HG03460 (cell line): ENCODE data around the gene PDE9A.
"Not testable (repeated sequence)": the region's sequence is repeated elsewhere in the genome, so short reads cannot be mapped to it uniquely, and the experiment has no call there.

Experiments
- ATAC-seq: cut with Tn5 transposase; IDR thresholded peaks from one replicate; pipeline ENCODE4 v1.9.1; 2021; ENCODE audit not compliant: unreplicated experiment

Gene PDE9A

GRCh38 chr21:42624095-42624790 is 29.2 kb upstream of the PDE9A start:
- ATAC-seq, result no peak

- no peak for ATAC-seq
These were observed 28.5 kb upstream of the PDE9A start for GRCh38 chr21:42624936-42625335.

DNA sequence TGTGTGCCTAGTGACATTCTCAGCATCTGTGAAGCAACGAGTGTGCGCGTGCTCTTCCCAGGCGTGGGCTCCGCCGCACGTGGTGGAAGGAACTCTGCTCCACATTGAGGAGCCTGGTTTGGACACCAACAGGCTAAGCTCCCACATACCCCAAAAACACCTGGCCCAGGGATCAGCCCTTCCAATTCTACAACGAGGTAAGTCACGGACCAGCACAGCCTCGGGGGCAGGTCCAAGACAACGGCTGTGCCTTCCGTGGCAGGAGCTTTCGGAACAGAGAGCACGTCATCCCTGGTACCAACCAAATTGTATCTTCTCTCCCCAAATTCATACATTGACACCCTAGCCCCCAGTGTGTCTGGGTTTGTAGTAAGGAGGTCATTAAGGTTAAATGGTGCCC is 27.2 kb upstream of the PDE9A start:
- ATAC-seq, result no peak

DNA sequence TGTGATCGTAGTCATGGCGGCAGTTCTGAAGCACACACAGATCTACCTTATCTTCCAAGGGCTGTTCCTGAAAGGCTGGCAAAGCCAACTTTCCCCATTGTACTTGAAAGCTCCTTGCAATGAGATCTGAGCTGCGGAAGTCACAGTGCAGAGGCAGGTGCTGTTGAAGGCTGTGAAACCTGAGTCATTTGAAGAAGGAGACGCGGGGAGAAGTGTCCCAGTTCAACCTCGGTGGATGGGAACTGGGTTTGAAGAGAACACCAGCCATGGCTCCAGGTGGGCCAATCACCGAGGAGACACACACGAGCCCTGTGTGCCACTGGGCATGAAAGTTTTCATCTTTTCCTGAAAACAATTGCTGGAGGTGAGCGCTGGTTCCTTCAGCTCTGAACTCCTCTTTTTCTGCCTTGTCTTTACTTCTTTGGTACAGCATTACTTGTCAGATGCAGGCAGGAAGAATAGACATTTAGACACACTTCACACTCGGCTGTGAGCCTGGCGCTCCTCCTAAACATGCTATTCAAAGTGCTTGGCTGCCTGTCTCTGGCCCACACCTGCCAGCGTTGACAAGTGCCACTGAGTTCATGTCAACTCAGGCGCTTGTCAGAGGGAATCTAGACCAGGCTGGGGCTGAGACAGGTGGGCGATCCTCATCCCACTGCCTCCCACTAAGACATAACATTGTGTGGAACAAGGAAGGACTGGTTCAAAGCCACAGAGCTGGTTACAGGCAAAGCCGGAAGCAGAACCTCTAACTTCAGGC is 25.7 kb upstream of the PDE9A start:
- ATAC-seq, result no peak

- ATAC-seq, result not testable (repeated sequence)
These were observed 24.9 kb upstream of the PDE9A start for GRCh38 chr21:42628466-42629061.

DNA sequence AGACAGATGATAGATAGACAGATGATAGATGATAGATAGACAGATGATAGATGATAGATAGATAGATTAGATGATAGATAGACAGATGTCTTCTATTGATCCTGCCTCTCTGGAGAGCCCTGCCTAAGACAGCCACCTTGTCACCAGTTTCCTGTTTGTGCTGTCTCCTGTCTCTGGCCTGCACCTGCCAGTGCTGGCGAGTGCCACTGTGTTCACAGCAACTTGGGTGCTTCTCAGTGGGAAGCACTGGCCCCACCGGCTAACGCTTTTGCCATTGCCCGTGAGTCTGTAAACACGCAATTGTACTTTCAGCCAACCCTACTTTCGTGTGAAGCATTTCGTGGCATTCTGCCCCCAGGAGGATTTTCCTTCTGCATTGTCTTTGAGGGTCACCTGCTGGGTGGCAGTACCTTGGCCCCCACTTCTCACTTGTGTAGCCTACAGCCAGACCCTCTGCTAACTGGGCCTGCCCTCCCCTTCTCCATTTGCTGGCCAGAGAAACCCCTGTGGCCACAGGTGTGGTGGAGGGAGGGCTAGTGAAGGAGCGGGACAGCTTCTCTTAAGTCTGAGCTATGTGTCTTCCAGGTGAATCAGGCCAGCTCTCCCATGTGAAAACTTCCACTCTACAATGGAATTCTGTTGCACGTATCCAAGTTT is 23.4 kb upstream of the PDE9A start:
- no peak for ATAC-seq

DNA sequence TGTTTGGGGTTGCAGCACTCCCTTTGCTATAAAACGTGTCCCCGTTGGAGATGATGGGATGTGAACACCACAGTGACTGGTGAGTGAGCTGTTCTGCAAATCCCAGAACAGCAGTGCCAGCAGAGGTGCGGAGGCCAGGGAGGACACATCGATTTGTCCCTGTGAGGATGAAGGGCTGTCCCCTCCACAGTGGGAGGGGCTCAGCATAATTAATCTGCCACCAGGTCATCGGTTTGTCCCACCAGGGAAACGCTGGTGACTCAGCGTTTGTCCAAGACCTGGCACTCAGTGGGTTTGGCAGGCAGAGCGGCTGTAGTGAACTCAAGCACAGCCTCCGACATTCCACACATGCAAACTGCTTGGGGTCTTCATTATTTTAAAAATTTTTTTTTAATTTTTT is 22.8 kb upstream of the PDE9A start:
- ATAC-seq, result no peak

GRCh38 chr21:42631142-42631541 is 22.3 kb upstream of the PDE9A start:
- ATAC-seq, result no peak

- ATAC-seq, result no peak
These were observed 21.1 kb upstream of the PDE9A start for GRCh38 chr21:42632336-42632751.

DNA sequence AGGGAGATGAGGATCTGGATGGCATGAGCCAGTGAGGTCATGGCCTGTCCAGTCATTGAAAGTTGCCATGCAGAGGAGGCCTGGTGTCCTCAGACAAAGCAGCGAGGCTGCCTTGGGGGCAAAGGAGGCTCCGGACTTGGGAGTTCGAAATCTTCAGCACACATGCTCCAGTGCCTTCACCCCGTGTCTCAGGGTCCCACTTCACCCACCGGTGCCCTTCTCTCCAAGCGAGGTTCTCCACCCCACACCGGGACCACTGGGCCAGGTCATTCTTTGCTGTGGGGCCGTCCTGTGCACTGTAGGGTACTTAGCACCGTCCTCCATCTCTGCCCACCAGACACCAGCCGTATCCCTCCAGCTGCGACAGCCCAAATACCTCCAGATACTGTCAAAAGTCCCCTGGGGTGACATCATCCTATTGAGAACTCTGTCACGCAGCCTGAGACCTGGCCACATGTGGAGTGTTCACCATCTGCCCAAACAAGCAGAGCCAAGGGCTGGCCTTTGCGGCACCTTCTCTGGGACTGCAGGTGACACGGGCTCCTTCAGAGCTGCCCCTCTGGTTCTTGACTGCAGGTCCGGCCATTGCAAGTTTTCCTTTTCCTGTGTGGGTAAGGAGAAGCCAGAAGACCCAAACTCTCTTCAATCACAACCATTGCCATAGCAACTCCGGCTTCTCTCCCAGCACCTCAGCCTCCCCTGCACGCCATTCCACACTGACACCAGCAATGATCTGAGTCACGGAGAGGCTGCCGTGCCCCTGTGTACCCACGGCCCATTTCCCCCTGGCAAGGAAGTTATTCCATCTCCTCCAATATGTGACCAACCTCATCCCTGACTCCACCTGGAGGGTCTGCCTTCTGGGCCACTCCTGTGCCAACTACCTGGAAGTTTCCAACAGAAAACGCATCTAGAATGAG is 20.4 kb upstream of the PDE9A start:
- ATAC-seq, result no peak

DNA sequence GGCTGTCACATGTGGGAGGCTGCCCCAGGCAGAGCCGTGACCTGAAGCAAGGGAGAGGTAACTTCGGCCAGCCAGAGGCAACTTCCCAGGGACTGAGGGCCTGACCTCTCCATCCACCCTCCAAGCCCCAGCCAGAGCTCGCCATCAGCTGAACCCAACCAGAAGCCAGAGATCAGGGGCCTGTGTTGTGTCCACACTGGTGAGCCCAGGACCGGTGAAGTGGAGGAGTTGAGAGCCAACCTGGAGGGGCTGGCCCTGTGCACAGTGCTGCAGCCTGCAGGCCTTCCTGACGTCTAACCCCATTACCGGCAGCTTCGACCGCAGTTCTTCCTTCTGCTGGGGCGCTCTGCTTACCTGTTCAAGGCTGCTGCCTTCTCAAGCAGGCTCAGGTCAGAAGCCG is 19.6 kb upstream of the PDE9A start:
- no peak for ATAC-seq

DNA sequence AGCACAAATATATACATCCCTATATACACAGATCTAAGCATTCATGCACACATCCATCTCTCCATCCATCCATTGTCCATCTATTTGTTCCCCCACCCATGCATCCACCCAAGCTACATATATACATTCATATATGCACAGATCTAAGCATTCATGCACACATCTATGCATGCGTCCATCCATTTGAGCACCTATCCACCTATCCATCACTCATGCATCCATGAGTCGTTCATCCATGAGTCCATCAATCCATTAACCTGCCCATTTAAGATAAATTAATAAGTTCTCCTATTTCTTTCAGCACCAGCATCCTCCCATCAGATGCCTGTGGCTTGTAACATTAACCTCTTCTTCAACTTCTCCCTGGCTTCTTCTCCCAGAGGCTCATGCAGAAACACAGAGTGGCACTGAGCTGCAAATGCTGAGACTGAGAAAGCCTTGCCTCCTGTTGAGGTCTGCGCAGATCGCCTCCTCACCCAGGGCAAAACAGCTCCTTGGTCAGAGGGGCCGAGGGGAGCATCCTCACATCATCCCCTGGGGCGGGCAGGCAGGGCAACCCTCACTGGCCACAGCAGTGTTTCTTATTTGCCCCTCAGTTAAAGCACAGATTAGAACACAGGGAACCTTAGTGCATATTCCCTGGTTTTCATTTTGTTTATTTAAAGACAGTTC is 17.4 kb upstream of the PDE9A start:
- ATAC-seq, result no peak

GRCh38 chr21:42636520-42637266 is 16.7 kb upstream of the PDE9A start:
- no peak for ATAC-seq

DNA sequence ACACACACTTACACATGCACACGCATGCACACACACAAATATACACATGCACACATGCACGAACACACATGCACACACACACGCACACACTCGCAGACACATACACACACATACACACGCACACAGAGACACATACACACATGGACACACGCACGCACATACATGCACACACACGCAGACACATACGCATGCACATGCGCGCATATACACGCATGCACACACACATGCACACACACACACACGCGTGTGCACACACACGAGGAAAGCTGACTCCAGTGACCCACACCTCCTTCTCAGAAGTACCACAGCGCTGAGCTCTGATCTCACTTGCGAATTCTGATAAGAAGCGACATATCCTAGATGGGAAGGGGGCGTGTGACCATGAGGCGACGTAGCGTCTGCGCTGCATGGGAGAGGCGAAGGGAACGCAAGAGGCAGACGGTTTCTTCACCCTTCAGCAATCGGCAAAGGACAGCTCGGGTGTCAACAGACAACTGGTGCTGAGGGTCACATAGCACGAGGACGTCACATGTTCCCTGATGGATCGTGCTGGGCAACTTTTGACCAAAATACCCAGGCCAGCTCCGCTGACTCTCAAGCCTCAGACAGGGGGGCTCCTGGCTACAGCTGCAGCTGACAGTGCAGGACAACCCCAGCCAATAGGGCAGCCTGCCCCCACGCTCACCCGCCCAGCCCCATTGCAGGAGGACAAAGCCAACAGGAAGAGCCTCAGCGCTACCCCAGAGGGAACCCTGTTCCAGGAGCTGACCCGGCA is 16.0 kb upstream of the PDE9A start:
- ATAC-seq, result no peak

GRCh38 chr21:42638266-42638863 is 15.1 kb upstream of the PDE9A start:
- ATAC-seq, result no peak

GRCh38 chr21:42639646-42640152 is 13.7 kb upstream of the PDE9A start:
- no peak for ATAC-seq

DNA sequence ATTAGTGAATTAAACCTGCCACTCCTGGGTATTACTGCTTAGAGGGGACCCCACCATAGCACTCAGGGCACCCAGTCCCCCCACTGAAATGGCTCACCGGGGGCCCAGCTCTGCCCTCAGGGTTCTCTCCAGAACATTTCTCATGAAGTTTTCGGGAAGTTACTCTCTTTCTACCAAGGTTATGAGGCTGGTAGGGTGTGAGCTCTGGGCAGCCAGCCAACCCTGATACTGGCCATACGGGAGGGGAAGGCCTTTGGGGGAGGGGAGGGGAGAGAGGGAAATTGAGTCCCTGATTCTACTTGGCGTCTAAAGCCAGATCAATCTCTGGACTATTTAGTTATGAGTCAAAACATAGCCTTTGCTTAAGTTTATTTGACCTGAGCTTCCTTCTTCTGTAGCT is 12.9 kb upstream of the PDE9A start:
- ATAC-seq, result no peak
